Measurements from ENCODE around the gene TOX2.

The TOX2 gene

GRCh38 chr20:44115762-44116644, 201.4 kb downstream of the TOX2 start:
- H3K4me3 ChIP-seq (ENCODE audit: low read depth, low read length): no peak overlapping the region
- DNase-seq (ENCODE audit: low read depth): no peak
- TF ChIP-seq, protein P1, sequence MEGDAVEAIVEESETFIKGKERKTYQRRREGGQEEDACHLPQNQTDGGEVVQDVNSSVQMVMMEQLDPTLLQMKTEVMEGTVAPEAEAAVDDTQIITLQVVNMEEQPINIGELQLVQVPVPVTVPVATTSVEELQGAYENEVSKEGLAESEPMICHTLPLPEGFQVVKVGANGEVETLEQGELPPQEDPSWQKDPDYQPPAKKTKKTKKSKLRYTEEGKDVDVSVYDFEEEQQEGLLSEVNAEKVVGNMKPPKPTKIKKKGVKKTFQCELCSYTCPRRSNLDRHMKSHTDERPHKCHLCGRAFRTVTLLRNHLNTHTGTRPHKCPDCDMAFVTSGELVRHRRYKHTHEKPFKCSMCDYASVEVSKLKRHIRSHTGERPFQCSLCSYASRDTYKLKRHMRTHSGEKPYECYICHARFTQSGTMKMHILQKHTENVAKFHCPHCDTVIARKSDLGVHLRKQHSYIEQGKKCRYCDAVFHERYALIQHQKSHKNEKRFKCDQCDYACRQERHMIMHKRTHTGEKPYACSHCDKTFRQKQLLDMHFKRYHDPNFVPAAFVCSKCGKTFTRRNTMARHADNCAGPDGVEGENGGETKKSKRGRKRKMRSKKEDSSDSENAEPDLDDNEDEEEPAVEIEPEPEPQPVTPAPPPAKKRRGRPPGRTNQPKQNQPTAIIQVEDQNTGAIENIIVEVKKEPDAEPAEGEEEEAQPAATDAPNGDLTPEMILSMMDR (IDR thresholded peaks at IDR 0.05; ENCODE audit: control insufficient read depth, extremely low read depth, insufficient read depth): no peak

- no peak overlapping the region for H3K4me3 ChIP-seq (ENCODE audit: low read depth, low read length)
- TF ChIP-seq, protein P1 (IDR thresholded peaks at IDR 0.05; ENCODE audit: control insufficient read depth, extremely low read depth, insufficient read depth): no peak
- no peak for DNase-seq (ENCODE audit: low read depth)
Observed at GRCh38 chr20:44117296-44118184, 202.9 kb downstream of the TOX2 start.

- no peak overlapping the region for H3K4me3 ChIP-seq (ENCODE audit: low read depth, low read length)
- DNase-seq (ENCODE audit: low read depth): no peak
- TF ChIP-seq, protein P1 (IDR thresholded peaks at IDR 0.05; ENCODE audit: control insufficient read depth, extremely low read depth, insufficient read depth): no peak
Observed at GRCh38 chr20:44118185-44119033, 203.8 kb downstream of the TOX2 start.
